Left forelimb (tissue), 1 donor: Measurements from ENCODE around the gene COL11A2.

Source experiments
- DNase-seq: peaks from one replicate; pipeline ENCODE4 v3.0.0-alpha.2; 2018; ENCODE audit warnings: low spot score

The COL11A2 gene

GRCh38 chr6:33116841-33117711, 75.2 kb downstream of the COL11A2 start:
- no peak for DNase-seq

- DNase-seq, result no peak
Measured at GRCh38 chr6:33116417-33116816, 75.8 kb downstream of the COL11A2 start.

- no peak for DNase-seq
Measured at GRCh38 chr6:33114406-33114805, 77.9 kb downstream of the COL11A2 start.

DNA sequence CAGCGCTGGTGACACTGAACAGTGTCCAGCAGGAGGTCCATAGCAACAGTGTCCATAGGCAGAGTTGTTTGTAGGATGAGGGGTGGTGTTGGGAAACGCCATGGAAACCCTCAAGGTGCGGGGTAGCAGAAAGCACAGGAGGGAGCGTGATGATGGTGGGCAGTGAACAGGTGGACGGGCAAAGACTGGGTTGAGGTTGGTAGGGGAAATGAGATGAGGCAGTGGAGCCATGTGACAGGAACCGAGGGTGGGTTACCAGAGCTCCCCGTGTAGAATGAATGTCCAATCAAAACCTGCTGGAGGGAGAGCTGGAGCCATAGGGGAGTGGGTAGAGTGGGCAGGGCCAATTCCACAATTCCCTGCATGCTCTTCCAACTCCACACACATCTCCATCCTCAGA, 78.5 kb downstream of the COL11A2 start:
- DNase-seq, result no peak
